ENCODE data around the gene LDB2.

The LDB2 gene

DNA sequence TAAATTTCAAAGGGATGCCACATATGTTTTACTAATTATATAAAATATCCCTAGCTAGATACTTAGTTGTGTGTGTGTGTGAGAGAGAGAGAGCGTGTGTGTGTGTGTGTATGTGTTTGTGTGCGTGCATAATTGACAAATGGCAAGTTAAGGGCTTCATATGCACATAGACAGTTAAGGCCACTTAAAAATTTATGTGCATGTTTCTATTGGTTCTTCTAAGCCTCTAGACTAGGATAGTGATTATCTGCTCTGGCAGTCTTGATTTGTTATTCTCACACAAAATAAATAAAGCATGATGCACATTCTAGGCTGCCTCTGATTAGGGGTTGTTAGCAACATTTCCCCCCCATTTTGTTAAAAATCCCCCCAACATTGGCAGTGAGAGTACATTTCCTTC, 393.2 kb downstream of the LDB2 start:
- no peak overlapping the region for H3K27ac ChIP-seq
- no peak for DNase-seq (ENCODE audit: low spot score)
- TF ChIP-seq CTCF (IDR thresholded peaks at IDR 0.05): no peak
- H3K4me3 ChIP-seq: no peak overlapping the region

GRCh38 chr4:16503421-16504100, 394.9 kb downstream of the LDB2 start:
- TF ChIP-seq CTCF (IDR thresholded peaks at IDR 0.05): no peak
- no peak for DNase-seq (ENCODE audit: low spot score)
- Histone ChIP-seq H3K27ac (no peak overlapping the region), H3K4me3 (no peak overlapping the region)

DNA sequence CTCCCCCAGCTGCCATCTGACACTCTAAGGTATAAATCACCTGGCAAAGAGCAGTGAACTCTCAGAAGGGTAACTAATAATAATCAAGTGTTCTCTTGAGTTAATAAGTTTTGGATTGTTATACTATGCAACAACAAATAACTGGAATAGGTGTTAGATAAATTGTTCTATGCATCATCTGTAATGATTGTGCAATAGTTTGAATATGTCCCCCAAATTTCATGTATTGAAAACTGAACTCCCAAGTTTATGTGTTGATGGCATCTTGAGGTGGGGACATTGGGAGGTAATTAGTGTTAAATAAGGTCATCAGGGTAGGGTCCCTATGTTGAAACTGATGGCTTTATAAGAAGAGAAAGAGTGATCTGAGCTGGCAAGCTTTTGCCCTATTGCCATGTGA, 399.5 kb downstream of the LDB2 start:
- DNase-seq (ENCODE audit: low spot score): no peak
- no peak for TF ChIP-seq CTCF (IDR thresholded peaks at IDR 0.05)
- Histone ChIP-seq H3K4me3 (no peak overlapping the region), H3K27ac (no peak overlapping the region)

- no peak overlapping the region for H3K4me3 ChIP-seq
- no peak for TF ChIP-seq CTCF (IDR thresholded peaks at IDR 0.05)
- DNase-seq (ENCODE audit: low spot score): no peak
- H3K27ac ChIP-seq: no peak overlapping the region
Observed at GRCh38 chr4:16496501-16496900, 401.9 kb downstream of the LDB2 start.

GRCh38 chr4:16492872-16493271, 405.6 kb downstream of the LDB2 start:
- Histone ChIP-seq H3K4me3 (no peak overlapping the region), H3K27ac (no peak overlapping the region)
- no peak for TF ChIP-seq CTCF (IDR thresholded peaks at IDR 0.05)
- no peak for DNase-seq (ENCODE audit: low spot score)

DNA sequence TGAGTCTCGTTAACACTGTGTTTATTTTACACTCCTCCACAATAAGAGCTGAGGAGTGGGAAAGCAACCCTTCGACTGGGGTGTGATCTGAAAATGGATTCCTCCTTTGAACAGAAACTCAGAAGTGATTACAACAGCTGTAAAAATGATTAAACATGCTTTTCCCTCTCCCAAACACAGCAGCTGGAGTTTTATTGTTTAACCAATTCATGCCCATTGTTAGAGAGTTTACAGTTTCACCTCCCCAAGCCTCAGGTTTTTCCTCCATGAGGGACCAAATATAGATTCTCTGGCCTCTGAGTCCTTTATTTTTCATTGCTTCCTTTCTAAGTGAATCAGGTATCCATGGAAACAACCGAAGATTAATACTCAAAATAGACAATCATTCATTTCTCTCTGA, 409.2 kb downstream of the LDB2 start:
- TF ChIP-seq CTCF (IDR thresholded peaks at IDR 0.05): no peak
- Histone ChIP-seq H3K27ac (no peak overlapping the region), H3K4me3 (no peak overlapping the region)
- no peak for DNase-seq (ENCODE audit: low spot score)

GRCh38 chr4:16488084-16488483, 410.4 kb downstream of the LDB2 start:
- no peak for DNase-seq (ENCODE audit: low spot score)
- H3K27ac ChIP-seq: no peak overlapping the region
- no peak overlapping the region for H3K4me3 ChIP-seq
- TF ChIP-seq CTCF (IDR thresholded peaks at IDR 0.05): no peak
